ENCODE results near the gene AFG1L. TPM values are rescaled to one million over a fixed set of nuclear protein-coding genes. Genes with fewer than 3 reads are reported as not detected.
"Not testable (repeated sequence)": the region's sequence is repeated elsewhere in the genome, so short reads cannot be mapped to it uniquely, and the experiment has no call there.

AFG1L gene
- total RNA-seq, 1 donor from 2014 or later = 12.6 TPM

DNA sequence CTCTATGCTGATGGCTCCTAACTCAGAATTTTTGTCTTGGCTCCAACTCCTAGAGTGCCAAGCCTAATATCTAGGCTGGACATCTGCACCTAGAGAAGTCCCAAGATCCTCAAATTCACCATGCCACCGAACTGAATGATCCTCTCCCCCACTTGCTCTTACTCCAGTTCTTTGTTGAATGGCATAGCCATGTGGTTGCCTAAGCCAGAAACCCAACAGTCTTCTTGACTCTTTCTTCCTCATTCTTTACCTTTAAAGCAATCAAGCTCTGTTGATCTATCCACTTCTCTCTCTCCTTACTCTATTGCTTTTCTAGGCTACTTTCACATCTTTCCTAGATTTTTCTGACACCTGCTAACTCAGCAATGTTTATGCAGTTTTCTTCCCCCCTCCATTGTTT is 139.4 kb downstream of the AFG1L start:
- intact Hi-C loops (cut with DNase I) = no loop called here
- ATAC-seq (ENCODE audit: poor library complexity) = no peak

DNA sequence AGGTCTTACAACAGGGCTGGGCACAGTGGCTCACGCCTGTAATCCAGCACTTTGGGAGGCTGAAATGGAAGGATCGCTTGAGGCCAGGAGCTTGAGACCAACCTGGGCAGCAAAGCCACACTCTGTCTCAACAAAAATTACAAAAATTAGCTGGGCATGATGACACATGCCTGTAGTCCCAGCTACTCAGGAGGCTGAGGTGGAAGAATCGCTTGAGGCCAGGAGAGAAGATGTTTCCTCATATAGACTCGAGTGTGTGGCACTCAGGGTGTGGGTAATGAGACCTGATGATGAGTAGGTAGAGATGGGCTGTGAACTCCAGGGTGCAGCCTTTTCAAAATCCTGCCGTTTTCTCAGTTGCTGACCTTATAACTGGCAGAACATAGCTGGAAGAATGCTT is 140.5 kb downstream of the AFG1L start:
- ATAC-seq (ENCODE audit: poor library complexity) = no peak
- intact Hi-C loops (cut with DNase I) = no loop called here

More for the DNA sequence above, 139.4 kb downstream of the AFG1L start:
- no peak for DNase-seq

DNA sequence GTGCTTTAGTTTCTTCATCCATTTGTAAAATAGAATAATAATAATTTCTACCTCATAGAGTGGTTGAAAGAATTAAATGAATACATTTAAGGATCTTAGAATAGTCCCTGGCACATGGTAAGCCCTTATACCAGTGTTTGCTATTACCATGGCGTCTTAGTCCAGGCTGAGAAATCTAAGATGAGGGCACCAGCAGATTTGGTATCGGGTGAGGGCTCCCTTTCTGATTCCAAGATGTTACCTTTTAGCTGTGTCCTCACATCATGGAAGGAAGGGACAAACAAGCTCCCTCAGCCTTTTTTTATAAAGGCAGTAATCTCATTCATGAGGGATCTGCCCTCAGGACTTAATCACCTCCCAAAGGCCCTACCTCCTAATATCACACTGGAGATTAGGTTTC is 141.9 kb downstream of the AFG1L start:
- intact Hi-C loops (cut with DNase I) = no loop called here
- DNase-seq = no peak
- ATAC-seq (ENCODE audit: poor library complexity) = no peak

More for the DNA sequence above, 140.5 kb downstream of the AFG1L start:
- DNase-seq = no peak

DNA sequence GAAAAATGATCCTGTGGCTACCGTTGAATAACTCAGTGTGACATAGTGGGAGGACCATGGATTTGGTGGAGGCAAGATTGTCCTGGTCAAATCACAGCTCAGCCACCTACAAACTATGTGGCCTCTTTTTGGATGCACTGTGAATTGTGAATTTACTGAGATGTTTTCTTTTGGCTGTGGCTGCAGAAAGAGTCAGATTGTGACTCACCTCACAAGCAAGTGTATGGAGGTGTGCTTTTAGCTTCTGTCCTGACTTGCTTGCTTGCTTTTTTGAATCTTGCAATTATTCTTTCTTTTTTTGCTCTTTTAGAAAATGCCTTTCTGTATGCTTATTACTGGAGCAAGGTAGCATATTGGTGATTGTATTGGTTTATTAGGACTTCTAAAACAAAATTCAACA is 143.0 kb downstream of the AFG1L start:
- no peak for ATAC-seq (ENCODE audit: poor library complexity)
- intact Hi-C loops (cut with DNase I) = no loop called here
- DNase-seq = no peak

DNA sequence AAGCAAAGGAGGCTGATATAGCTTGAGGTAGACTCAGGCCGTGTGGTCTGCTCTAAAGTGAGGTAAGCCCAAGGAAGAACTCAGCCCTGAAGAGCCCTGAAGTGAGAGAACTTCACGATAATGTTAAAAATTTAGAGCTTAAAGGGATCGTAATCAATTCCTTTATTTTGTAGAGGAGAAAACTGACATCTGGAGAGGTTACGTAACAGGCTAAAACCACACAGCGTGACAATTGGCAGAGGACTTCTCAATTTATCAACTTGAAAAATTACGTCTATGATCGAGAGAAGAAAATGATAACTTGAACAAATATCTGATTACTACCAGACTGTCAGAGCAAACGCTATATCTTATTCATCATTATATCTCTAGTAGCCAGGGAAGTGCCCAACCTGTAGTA is 144.1 kb downstream of the AFG1L start:
- DNase-seq (no peak), ATAC-seq (ENCODE audit: poor library complexity) (no peak)
- intact Hi-C loops (cut with DNase I) = no loop called here

DNA sequence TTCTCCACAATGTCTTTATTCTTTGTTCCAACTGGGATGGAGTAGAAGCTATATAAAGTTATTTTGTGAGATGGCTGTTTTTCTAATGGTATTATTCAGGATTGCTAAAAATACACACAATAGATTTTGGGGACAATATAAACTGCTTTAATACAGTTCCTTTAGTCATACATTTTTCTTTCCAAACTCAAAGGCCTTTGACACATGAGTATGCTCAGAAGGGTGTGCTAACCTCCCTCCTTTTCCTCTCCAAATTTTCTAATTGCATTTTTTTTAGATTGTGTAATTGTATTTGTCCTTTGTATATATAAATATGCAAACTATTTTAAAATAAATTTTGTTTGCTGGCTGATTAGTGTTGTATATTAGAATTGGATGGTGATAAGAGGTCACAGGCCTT is 146.3 kb downstream of the AFG1L start:
- intact Hi-C loops (cut with DNase I) = no loop called here
- DNase-seq = no peak
- ATAC-seq (ENCODE audit: poor library complexity) = no peak

DNA sequence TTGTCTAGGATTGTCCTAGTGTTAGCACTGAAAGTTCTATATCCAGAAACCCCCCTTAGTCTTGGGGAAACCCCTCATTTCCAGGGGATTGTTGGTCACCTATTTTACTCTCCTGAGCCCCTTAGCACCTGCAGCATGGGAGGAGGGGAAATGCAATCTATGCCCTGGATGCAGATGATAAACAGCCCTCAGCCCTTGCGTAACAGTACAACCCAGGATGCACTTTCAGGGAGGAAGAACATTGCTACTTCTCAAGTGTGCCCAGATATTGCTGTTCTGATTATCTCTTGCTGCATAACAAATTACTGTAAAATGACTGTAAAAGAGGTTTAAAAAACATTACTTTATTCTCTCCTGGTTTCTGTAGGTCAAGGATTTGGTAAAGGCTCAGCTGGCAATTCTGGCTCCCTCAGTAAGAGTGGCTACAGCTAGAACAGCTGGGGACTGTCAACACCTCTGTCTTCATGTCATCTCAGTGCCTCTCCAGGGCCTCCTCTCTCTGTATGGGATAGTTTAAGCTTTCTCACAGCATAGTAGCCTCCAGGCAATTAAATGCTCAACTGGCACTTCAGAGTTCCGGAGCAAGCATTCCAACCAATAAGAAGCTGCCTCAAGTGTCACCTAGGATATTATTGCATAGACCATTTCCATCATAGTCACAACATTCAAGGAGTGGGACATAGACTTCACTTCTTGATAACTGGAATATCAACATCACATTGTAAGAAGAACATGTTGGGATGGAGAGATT is 148.1 kb downstream of the AFG1L start:
- intact Hi-C loops (cut with DNase I) = no loop called here
- DNase-seq (no peak), ATAC-seq (ENCODE audit: poor library complexity) (no peak)

DNA sequence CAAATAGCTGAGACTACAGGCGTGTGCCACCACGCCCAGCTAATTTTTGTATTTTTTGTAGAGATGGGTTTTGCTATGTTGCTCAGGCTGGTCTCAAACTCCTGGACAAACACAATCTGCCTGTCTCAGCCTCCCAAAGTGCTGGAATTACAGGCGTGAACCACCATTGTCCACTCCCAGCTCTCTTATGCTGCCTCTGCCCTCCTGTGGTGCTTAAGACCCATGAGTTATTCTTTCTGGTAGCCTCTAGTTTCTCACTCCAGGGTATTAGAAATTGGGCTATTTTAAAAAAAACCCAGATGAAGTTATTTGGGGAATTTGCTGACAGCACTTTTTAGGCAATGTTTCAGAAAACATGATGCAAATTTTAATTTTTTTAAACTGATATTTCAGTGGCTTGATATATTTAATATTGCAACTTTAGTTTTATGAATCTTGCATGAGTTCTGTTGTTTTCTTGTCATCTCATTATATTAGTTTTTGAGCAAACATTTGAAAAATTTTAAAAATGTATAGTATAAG is 151.8 kb downstream of the AFG1L start:
- no peak for DNase-seq
- intact Hi-C loops (cut with DNase I) = no loop called here
- no peak for ATAC-seq (ENCODE audit: poor library complexity)

DNA sequence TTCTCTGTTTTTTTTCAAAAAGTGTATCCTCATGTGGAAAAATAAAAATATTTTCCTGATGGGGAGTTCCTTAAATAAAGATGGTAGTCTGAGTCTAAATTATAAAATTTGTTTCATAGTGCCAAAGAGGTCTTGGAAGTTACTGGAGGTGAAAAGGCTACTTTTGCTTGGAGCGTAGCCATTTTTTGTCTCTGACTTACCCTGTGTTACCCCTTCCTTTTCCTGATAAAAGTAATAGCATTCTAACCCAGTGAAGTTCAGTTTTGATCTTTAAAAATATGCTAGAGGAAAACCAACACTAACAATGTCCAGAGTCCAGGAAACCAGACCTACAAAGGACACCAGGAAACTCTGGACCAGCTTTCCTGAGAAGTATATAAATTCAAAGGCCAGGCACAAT is 153.6 kb downstream of the AFG1L start:
- intact Hi-C loops (cut with DNase I) = no loop called here
- ATAC-seq (ENCODE audit: poor library complexity) = no peak
- DNase-seq = no peak

DNA sequence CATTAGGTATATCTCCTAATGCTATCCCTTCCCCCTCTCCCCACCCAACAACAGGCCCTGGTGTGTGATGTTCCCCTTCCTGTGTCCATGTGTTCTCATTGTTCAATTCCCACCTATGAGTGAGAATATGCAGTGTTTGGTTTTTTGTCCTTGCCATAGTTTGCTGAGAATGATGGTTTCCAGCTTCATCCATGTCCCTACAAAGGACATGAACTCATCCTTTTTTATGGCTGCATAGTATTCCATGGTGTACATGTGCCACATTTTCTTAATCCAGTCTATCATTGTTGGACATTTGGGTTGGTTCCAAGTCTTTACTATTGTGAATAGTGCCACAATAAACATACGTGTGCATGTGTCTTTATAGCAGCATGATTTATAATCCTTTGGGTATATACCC is 154.9 kb downstream of the AFG1L start:
- intact Hi-C loops (cut with DNase I); ATAC-seq (ENCODE audit: poor library complexity); DNase-seq: not testable (repeated sequence)

DNA sequence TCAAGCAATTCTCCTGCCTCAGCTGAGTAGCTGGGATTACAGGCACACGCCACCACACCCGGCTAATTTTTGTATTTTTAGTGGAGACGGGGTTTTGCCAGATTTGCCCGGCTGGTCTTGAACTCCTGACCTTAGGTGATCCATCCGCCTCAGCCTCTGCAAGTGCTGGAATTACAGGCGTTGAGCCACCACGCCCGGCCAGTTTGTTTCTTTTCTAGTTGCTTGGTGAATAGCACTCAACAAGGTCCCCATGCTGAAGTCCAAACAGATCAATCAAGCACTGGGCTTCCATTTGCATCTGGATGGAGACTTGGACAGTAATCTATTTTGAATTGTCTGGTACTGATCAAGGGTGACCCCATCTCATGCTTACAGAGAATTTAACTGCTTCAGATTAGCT is 157.0 kb downstream of the AFG1L start:
- intact Hi-C loops (cut with DNase I) = no loop called here
- DNase-seq = no peak
- ATAC-seq (ENCODE audit: poor library complexity) = no peak

DNA sequence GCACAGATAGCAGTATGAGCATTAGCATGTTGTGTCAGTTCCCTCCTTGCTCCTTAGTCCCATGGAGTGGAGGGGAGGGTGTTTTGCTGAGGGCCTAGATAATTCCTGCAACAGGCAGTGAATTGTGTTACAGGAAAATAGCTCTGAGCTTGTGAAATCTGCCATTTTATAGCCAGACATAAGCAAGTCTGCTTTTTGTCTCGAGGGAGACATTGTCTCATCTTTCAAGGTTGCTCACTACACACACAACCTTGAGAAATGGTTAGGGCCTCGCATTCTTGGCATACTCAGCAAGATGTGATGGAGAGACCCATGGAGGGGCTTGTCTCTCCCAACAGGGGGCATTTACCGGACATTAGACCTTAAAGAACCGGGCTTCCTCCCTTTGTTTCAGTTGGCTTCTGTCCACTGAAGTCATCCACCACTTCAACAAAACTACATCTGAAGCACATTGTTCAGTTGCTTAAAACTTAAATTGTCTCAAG is 157.9 kb downstream of the AFG1L start:
- ATAC-seq (ENCODE audit: poor library complexity) = no peak
- intact Hi-C loops (cut with DNase I) = no loop called here
- no peak for DNase-seq

DNA sequence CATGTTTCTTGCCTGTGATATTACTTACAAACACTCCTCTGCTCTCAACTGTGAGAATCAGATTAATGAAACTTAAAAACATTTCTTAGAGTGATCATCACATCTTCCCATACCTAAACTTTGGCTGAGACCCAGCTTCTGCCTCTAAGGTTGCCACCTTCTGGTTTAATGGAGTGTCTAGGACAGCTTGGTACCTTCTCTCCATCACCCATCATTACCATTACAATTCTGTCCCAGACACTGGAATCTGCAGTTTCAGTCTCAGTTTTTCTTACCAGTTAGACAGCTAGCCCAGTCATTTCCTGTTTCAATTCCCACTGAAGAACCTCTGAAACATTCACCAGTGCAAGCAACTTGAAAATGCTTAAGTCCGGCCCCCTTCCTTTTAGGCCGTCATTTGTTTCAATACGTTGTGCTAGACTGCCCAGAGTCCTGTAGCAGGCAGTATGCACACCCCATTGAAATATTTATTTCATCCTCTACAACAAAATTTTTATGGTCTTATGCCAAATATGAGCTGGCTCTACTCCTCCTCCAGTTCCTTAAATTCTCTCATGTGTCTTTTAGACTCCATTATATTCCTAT is 158.8 kb downstream of the AFG1L start:
- intact Hi-C loops (cut with DNase I) = no loop called here
- ATAC-seq (ENCODE audit: poor library complexity) = peak; percentile 25
- DNase-seq = no peak

DNA sequence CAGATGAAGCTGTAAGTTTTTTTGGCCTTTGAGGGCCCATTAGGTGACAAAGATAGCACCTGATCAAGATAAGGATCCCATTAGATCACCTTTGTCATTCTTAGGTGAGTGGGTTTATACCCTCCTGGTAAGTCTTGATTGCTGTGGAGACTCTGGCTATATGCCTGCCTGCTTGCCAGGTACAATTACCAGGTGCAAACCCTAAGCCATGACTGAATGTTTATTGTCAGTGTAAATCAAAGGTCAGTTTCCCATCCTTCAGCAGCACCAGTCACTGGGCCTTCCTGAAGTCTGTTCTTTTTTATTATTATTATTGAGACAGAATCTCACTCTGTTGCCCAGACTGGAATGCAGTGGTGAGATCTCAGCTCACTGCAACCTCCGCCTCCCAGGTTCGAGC is 159.5 kb downstream of the AFG1L start:
- intact Hi-C loops (cut with DNase I) = no loop called here
- ATAC-seq (ENCODE audit: poor library complexity) (no peak), DNase-seq (no peak)

DNA sequence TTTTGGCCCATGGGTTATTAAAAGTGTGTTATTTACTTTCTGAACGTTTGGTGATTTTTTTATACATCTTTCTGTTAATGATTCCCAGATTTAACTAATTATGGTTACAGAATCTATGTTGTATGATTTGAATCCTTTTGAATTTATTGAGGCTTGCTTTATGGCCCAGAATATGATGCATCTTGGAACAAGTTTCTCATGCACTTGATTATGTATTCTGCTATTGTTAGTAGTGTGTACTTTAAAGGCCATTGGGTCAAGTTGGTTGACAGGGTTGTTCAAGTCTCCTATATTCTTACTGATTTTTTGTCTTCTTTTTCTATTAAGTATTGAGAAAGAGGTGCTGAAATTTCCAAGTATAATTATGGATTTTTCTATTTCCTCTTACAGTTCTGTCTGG is 160.8 kb downstream of the AFG1L start:
- ATAC-seq (ENCODE audit: poor library complexity) = no peak
- intact Hi-C loops (cut with DNase I) = no loop called here

DNA sequence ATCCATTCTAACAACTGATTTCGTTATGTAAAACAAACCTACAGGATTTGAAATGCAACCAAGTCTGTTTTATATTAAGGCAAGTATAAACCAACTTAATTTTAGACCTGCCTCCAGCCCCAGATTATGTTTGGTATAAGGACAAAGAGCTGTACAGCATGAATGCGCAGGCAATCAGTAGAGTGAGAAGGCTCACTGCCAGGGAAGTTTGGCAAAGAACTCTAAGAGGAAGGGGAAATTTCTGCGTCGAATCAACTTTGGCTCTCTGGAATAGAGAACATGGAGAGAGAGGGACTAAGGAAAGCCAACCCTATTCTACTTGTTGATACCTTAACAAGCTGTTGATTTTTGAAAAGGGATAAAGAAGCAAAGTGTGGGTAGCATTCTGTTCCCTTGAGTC is 168.9 kb downstream of the AFG1L start:
- no peak for ATAC-seq (ENCODE audit: poor library complexity)

More for the DNA sequence above, 160.8 kb downstream of the AFG1L start:
- DNase-seq = no peak

DNA sequence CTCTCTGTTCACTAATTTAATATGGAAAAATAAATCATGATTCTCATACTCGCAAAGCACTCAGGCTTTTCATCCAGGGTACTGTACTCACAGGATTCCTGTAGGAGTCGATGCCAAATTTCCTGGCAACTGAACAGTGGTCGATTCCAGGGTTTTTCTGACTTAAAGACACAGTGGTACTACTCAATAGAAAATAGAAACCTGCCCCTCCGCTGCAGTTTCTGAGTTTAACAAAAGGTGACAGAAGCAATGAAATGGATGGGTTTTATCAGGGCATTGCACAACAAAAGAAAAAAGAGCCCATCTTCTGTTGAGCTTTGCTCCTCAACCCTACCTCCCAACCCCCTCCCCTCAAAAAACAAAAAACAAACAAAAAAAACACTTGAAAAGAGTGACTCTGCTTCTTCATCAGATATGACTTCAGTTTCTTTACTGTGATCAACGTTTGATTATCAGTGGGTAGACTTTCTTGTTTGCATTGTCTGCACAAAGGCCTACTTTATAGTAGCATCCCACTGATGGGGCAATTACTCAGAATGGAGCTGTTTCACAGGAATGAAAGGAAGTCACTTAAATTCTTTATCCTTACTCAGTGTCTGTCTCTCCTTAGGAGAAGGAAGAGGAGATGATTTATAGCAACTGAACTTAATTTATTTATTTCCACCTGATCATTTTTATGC is 169.7 kb downstream of the AFG1L start:
- DNase-seq = no peak
- intact Hi-C loops (cut with DNase I) = no loop called here
- ATAC-seq (ENCODE audit: poor library complexity) = no peak

More for the DNA sequence above, 168.9 kb downstream of the AFG1L start:
- intact Hi-C loops (cut with DNase I) = no loop called here
- no peak for DNase-seq

DNA sequence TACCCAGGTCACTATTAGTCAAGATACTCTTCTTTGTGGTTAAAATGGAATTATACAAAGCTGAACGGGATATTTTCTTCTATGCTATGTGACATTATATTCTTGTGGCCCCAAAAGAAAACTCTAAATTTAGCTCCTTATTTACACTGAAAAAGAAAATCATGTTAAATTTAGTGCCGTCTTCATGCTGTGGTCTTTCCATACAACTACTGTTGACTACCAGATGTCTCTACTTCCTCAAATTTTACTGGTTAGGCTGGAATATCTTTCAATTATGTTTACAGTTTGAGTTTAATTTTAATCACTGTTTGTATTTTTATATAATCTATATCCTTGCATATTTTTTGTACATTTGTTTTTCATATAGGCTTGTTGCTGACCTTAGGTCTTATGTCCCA is 170.2 kb downstream of the AFG1L start:
- intact Hi-C loops (cut with DNase I) = no loop called here
- ATAC-seq (ENCODE audit: poor library complexity) (no peak), DNase-seq (no peak)

DNA sequence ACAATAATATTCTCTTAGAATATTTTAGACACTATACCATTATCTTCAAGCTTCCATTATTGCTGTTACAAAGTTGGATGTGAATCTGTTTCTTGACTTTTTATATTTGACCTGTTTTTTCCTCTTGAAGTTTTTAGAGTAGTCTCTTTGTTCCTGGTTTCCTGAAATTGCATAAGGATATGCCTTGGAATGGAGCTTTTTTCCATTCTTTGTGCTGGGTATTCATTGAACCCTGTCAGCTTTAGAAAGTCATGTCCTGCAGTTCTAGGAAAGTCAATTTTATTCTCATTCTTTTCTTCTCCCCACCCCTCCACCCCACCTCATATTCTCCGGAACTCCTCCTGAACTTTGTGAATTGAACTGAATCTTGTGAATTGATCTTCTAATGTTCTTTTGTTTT is 173.5 kb downstream of the AFG1L start:
- intact Hi-C loops (cut with DNase I) = no loop called here
- ATAC-seq (ENCODE audit: poor library complexity) (no peak), DNase-seq (no peak)

DNA sequence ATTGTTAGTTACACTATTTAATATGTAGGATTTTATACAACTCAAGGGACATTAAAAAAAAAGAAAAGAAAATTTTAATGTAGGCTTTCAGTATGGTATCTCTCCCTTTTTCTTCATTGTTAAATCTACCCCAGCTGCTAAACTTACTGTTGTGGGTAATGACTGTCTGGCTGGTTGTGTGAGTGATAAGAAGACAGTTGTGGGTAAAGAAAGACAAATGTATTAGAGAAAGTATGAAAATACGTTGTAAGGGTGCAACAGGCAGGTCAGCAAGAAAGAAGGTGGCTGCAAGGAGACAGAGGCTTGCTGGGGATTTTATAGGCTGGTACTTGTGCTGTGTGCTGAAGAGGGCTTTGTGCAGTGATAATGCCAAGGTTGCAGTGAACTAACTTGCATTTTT is 174.5 kb downstream of the AFG1L start:
- ATAC-seq (ENCODE audit: poor library complexity) (no peak), DNase-seq (no peak)
- intact Hi-C loops (cut with DNase I) = no loop called here

Measured in Right ventricle myocardium superior (tissue), 1 donor.